H1 (cell line): ENCODE data around the gene MARK3.

Source experiments
- EZH2 ChIP-seq: fragments of 200-600 bp; sonication (generic); IDR thresholded peaks from 2 replicates; pipeline ENCODE4 v1.7.1; 2012; ENCODE audit warnings: low read depth, mild to moderate bottlenecking, moderate library complexity, low read length, inconsistent platforms; ENCODE audit not compliant: severe bottlenecking
- GABPA ChIP-seq: IDR thresholded peaks from 2 replicates; pipeline ENCODE4 v1.6.1; 2011; ENCODE audit warnings: mild to moderate bottlenecking, low read length, moderate library complexity, borderline replicate concordance; ENCODE audit not compliant: insufficient read depth
- HDAC6 ChIP-seq: IDR thresholded peaks from one replicate; pipeline ENCODE4 v1.7.1; 2012; ENCODE audit warnings: low read depth, mild to moderate bottlenecking, inconsistent platforms, low read length, moderate library complexity
- RAD21 ChIP-seq, 2 experiments: IDR thresholded peaks in 1 of 2; conservative IDR thresholded peaks in 1 of 2; 2 replicates each; pipeline ENCODE4 v1.6.1; 2011; ENCODE audit warnings: low read depth in 2 of 2, low read length in 2 of 2, improper control_type of control experiment in 1 of 2, inconsistent platforms in 1 of 2, mild to moderate bottlenecking in 1 of 2, moderate library complexity in 1 of 2
- ZNF274 ChIP-seq: IDR thresholded peaks from 2 replicates; pipeline ENCODE4 v1.7.0; 2012; ENCODE audit warnings: low read length, borderline replicate concordance; ENCODE audit errors: extremely low read depth
- TF ChIP-seq, protein P1 (sequence below), 3 experiments: IDR thresholded peaks; 1 replicate in 2 of 3; 2 replicates in 1 of 3; pipeline versions ENCODE4 v1.5.1 to v1.6.1; 2011; ENCODE audit warnings: low read length in 3 of 3, mild to moderate bottlenecking in 3 of 3, inconsistent platforms in 2 of 3, low read depth in 1 of 3, moderate library complexity in 1 of 3; ENCODE audit not compliant: insufficient read depth in 1 of 3; ENCODE audit errors: control extremely low read depth in 1 of 3

- TF ChIP-seq ZNF274 (no peak), GABPA (no peak), EZH2 (no peak), HDAC6 (no peak), RAD21 (IDR thresholded peaks at IDR 0.05 in 1 of 2, conservative IDR thresholded peaks at IDR 0.05 in 1 of 2; ENCODE audit: low read depth in 2 of 2, low read length in 2 of 2) (no peak)
- TF ChIP-seq, protein P1, sequence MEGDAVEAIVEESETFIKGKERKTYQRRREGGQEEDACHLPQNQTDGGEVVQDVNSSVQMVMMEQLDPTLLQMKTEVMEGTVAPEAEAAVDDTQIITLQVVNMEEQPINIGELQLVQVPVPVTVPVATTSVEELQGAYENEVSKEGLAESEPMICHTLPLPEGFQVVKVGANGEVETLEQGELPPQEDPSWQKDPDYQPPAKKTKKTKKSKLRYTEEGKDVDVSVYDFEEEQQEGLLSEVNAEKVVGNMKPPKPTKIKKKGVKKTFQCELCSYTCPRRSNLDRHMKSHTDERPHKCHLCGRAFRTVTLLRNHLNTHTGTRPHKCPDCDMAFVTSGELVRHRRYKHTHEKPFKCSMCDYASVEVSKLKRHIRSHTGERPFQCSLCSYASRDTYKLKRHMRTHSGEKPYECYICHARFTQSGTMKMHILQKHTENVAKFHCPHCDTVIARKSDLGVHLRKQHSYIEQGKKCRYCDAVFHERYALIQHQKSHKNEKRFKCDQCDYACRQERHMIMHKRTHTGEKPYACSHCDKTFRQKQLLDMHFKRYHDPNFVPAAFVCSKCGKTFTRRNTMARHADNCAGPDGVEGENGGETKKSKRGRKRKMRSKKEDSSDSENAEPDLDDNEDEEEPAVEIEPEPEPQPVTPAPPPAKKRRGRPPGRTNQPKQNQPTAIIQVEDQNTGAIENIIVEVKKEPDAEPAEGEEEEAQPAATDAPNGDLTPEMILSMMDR (IDR thresholded peaks at IDR 0.05; ENCODE audit: control extremely low read depth in 1 of 3, insufficient read depth in 1 of 3, low read depth in 1 of 3, low read length in 3 of 3): no peak
Observed at GRCh38 chr14:103395244-103395643, 10.0 kb downstream of the MARK3 start.
